ENCODE data around the gene AGR2. TPM values are rescaled to one million over a fixed set of nuclear protein-coding genes. Genes with fewer than 3 reads are reported as not detected.

AGR2 gene
- total RNA-seq = 26.9 TPM

GRCh38 chr7:16804674-16805439 lies at the start of gene AGR2:
Gene AGR2 (minus strand): TSS chr7:16804999. CDS start chr7:16801796, 3,203 bp downstream.

GRCh38 chr7:16753102-16753931 lies 51.5 kb downstream of the AGR2 start, which contains the start of gene TSPAN13:
Gene TSPAN13 (plus strand): TSS chr7:16753755. CDS start chr7:16753968, 213 bp downstream.

Other genes with a start within 250 kb of the AGR2 start
- gene ANKMY2, start 159.2 kb downstream of the AGR2 start, total RNA-seq = 25.2 TPM
- 71.6 TPM for gene BZW2, start 158.8 kb downstream of the AGR2 start, total RNA-seq
- 16.8 TPM for gene TSPAN13, start 51.2 kb downstream of the AGR2 start, total RNA-seq
- 1.1 TPM for gene AGR3, start 77.0 kb upstream of the AGR2 start, total RNA-seq